A673 (cell line): ENCODE results near the gene SERINC2. TPM values are rescaled to one million over a fixed set of nuclear protein-coding genes. Genes with fewer than 3 reads are reported as not detected.
"Not testable (repeated sequence)": the region's sequence is repeated elsewhere in the genome, so short reads cannot be mapped to it uniquely, and the experiment has no call there.

ENCODE experiments used
- BruUV-seq: library from RNA; stranded (reverse); fragments of 400-500 nt; replicated peaks from 2 replicates; lab custom pipeline; 2021; lab: Mats Ljungman, UMichigan
- CTCF ChIA-PET: fragments of 300-600 bp; sonication (Branson Sonifier 250); formaldehyde crosslinking; loops from one replicate; lab custom pipeline; 2022; ENCODE audit warnings: antibody characterized with exemption; lab: Charles Lee
- POLR2A ChIA-PET: fragments of 300-600 bp; sonication (Branson Sonifier 250); formaldehyde crosslinking; loops from one replicate; lab custom pipeline; 2022; ENCODE audit warnings: antibody characterized with exemption; ENCODE audit not compliant: low non-redundant PET; lab: Charles Lee
- DNase-seq: peaks from one replicate; pipeline ENCODE4 v3.0.0-alpha.2; 2015; ENCODE audit warnings: low spot score
- H3K27ac ChIP-seq: fragments of 200-600 bp; sonication (generic); 2 replicates; pipeline ENCODE4 v1.5.1; 2016; ENCODE audit warnings: mixed run types, low read depth, mild to moderate bottlenecking, mixed read lengths, antibody characterized with exemption, low read length; ENCODE audit not compliant: poor library complexity, severe bottlenecking
- H3K27me3 ChIP-seq: fragments of 200-600 bp; sonication (generic); replicated peaks from 2 replicates; pipeline ENCODE4 v1.6.1; 2017; ENCODE audit warnings: mixed run types, low read depth, mild to moderate bottlenecking, mixed read lengths, antibody characterized with exemption, low read length; ENCODE audit not compliant: insufficient read depth, poor library complexity
- H3K36me3 ChIP-seq: fragments of 200-600 bp; sonication (generic); 2 replicates; pipeline ENCODE4 v1.6.1; 2016; ENCODE audit warnings: mixed run types, mild to moderate bottlenecking, mixed read lengths, antibody characterized with exemption, low read length; ENCODE audit not compliant: insufficient read depth, poor library complexity, severe bottlenecking
- H3K4me1 ChIP-seq: fragments of 200-600 bp; sonication (generic); 2 replicates; pipeline ENCODE4 v1.6.1; 2017; ENCODE audit warnings: mixed run types, mild to moderate bottlenecking, mixed read lengths, antibody characterized with exemption, low read length; ENCODE audit not compliant: insufficient read depth, poor library complexity, severe bottlenecking
- H3K4me3 ChIP-seq: fragments of 200-600 bp; sonication (generic); 2 replicates; pipeline ENCODE4 v1.5.1; 2016; ENCODE audit warnings: low read depth, mixed run types, mild to moderate bottlenecking, mixed read lengths, low read length; ENCODE audit not compliant: poor library complexity, severe bottlenecking
- H3K9me3 ChIP-seq: fragments of 200-600 bp; sonication (generic); 2 replicates; pipeline ENCODE4 v1.6.1; 2016; ENCODE audit warnings: mixed run types, low read depth, mild to moderate bottlenecking, mixed read lengths, antibody characterized with exemption, low read length; ENCODE audit not compliant: poor library complexity, severe bottlenecking
- CTCF ChIP-seq: fragments of 300-800, 200-600 bp; sonication (generic); conservative IDR thresholded peaks from 2 replicates; pipeline ENCODE4 v1.5.1; 2017; ENCODE audit warnings: low read depth, mild to moderate bottlenecking, antibody characterized with exemption, low read length, moderate library complexity, mixed read lengths
- EZH2 ChIP-seq: fragments of 200-600 bp; sonication (generic); IDR thresholded peaks from 2 replicates; pipeline ENCODE4 v1.6.1; 2017; ENCODE audit warnings: borderline replicate concordance, low read depth, mild to moderate bottlenecking, mixed read lengths, antibody characterized with exemption, low read length; ENCODE audit not compliant: poor library complexity, severe bottlenecking
- intact Hi-C: fragments of 100-400 bp; cut with micrococcal nuclease; formaldehyde crosslinking; loops from one replicate; pipeline ENCODE4 v1.10.0; 2022; ENCODE audit not compliant: unreplicated experiment
- total RNA-seq: library from RNA; stranded (reverse); gene quantifications from 2 replicates; pipeline ENCODE4 v1.2.3, GENCODE V29; 2021

Gene SERINC2
- total RNA-seq, 1 experiment from 2014 or later: 0.30 TPM

GRCh38 chr1:31472673-31473072 is 59.7 kb downstream of the SERINC2 start:
- DNase-seq, H3K4me1 ChIP-seq, H3K36me3 ChIP-seq, intact Hi-C loops, POLR2A ChIA-PET, H3K4me3 ChIP-seq, CTCF ChIA-PET, H3K27me3 ChIP-seq, H3K9me3 ChIP-seq, H3K27ac ChIP-seq, BruUV-seq: not testable (repeated sequence)

- BruUV-seq, CTCF ChIA-PET, POLR2A ChIA-PET, H3K9me3 ChIP-seq, intact Hi-C loops, H3K36me3 ChIP-seq, H3K4me1 ChIP-seq, H3K4me3 ChIP-seq, H3K27me3 ChIP-seq, DNase-seq, H3K27ac ChIP-seq: not testable (repeated sequence)
Measured at GRCh38 chr1:31473508-31473907, 60.5 kb downstream of the SERINC2 start.

- intact Hi-C loops, H3K27ac ChIP-seq, CTCF ChIA-PET, POLR2A ChIA-PET, BruUV-seq, H3K4me3 ChIP-seq, H3K4me1 ChIP-seq, H3K27me3 ChIP-seq, H3K36me3 ChIP-seq, DNase-seq, H3K9me3 ChIP-seq: not testable (repeated sequence)
Measured at GRCh38 chr1:31474567-31474966, 61.6 kb downstream of the SERINC2 start.

- no TSS peak for BruUV-seq
- H3K9me3 ChIP-seq: no peaks in the 10 kb centered on the region
- H3K4me1 ChIP-seq: no peaks in the 10 kb centered on the region
- H3K36me3 ChIP-seq: no peaks in the 10 kb centered on the region
- H3K27ac ChIP-seq: no peak overlapping the region
- intact Hi-C loops: no loop called here
- TF ChIP-seq CTCF (no peak), EZH2 (no peak)
- ChIA-PET POLR2A (no interaction called here), CTCF (no interaction called here)
- no peak overlapping the region for H3K4me3 ChIP-seq
- H3K27me3 ChIP-seq: no peaks in the 10 kb centered on the region
- DNase-seq: peak; percentile 47
Measured at GRCh38 chr1:31476891-31477846, 64.2 kb downstream of the SERINC2 start.
